ENCODE measurements around the gene KLK6. TPM values are rescaled to one million over a fixed set of nuclear protein-coding genes. Genes with fewer than 3 reads are reported as not detected.

Gene KLK6
- polyA plus RNA-seq, 4 donors, result 0.03 to 0.07 TPM; not detected in 2

DNA sequence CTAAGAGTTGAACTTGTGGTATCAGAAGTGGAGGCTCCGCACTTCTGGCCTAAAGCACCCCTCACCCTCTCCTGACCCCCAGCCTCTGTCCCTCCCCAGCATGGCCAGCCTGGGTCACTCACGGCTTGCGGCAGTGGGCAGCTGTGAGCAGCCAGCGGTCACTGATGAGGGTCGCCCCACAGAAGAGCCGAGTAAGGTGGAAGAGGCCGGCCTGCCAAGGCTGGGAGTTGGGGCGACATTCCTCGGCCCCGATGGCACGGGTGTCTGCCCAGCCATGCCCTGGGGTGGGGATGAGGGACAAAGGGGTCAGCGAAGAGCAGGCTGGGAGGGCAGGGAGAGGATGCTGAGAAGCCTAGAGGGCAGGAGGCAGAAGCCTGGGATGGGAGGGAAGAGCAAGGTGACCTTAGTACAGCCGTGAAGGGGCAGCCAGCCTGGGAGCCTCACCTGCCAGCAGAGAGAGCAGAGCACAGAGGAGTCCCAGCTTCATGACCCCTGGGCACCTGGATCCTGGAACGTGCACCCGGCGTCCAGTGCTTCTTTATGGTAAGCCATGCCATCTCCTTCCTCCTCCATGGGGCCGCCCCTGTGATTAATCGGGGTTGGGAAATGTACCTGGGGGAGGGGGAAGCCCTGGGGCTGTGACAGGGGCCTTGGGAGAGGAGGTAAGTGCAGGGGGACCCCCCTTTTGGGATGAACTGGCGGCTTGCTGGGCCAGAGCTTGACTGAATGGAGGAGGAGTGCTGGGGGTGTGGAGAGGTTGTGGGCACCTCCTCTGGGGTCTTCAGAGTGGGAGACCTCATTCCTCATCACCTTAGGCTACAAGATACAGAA is 39.9 kb upstream of the KLK6 start:
- DNase-seq (no peak), FAIRE-seq (no peak)
- Histone ChIP-seq H3K27me3 (ENCODE audit: control insufficient read depth in 3 of 3, insufficient read depth in 3 of 3, low read length in 3 of 3) (peaks cover 0 to 5% (median 0%) of the 10 kb centered on the region in 3 donors), H3K4me3 (ENCODE audit: low read depth in 1 of 3, low read length in 3 of 3) (no peak overlapping the region), H3K9me3 (ENCODE audit: control insufficient read depth in 2 of 2, insufficient read depth in 1 of 2, low read depth in 1 of 2, low read length in 1 of 2) (no peaks in the 10 kb centered on the region), H3K36me3 (ENCODE audit: control insufficient read depth in 3 of 3, insufficient read depth in 2 of 3, low read depth in 1 of 3, low read length in 3 of 3) (no peaks in the 10 kb centered on the region), H3K27ac (ENCODE audit: low read depth in 1 of 3, low read length in 2 of 3) (no peak overlapping the region), H3K4me1 (ENCODE audit: control insufficient read depth in 3 of 3, insufficient read depth in 2 of 3, low read depth in 1 of 3, low read length in 2 of 3) (no peaks in the 10 kb centered on the region)
- 67 to 75% (median 70%) methylated on average over 19 of the region's 19 CpGs for WGBS, 3 donors

DNA sequence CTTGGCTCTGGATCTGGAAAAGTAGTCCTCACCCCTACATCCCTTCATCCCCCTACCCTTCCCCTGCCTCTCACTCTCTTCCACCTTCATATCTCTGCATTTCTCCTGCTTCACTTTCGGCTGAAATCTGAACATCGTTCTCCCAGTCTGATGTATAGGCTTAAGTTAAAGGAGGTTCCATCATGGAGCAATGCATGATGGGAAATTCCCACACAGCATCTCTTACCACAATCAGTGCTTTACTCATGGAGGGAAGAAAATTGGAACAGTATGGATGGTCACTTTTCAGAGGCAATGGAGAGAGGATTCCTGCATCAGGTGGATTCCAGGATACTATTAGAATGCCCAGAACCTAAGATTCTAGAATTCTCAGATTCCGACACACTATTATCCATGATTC is 38.1 kb upstream of the KLK6 start:
- FAIRE-seq (no peak), DNase-seq (no peak)
- H3K4me3 ChIP-seq (ENCODE audit: low read depth in 1 of 3, low read length in 3 of 3), result no peak overlapping the region
- no peaks in the 10 kb centered on the region for H3K36me3 ChIP-seq (ENCODE audit: control insufficient read depth in 3 of 3, insufficient read depth in 2 of 3, low read depth in 1 of 3, low read length in 3 of 3)
- 84 to 95% (median 89%) methylated on average over 3 of the region's 3 CpGs for WGBS, 3 donors
- peaks cover 0 to 5% (median 1%) of the 10 kb centered on the region in 3 donors for H3K27me3 ChIP-seq (ENCODE audit: control insufficient read depth in 3 of 3, insufficient read depth in 3 of 3, low read length in 3 of 3)
- H3K27ac ChIP-seq (ENCODE audit: low read depth in 1 of 3, low read length in 2 of 3), result no peak overlapping the region
- peaks cover 0 to 3% of the 10 kb centered on the region in 2 donors for H3K9me3 ChIP-seq (ENCODE audit: control insufficient read depth in 2 of 2, insufficient read depth in 1 of 2, low read depth in 1 of 2, low read length in 1 of 2)
- H3K4me1 ChIP-seq (ENCODE audit: control insufficient read depth in 3 of 3, insufficient read depth in 2 of 3, low read depth in 1 of 3, low read length in 2 of 3), result no peaks in the 10 kb centered on the region

DNA sequence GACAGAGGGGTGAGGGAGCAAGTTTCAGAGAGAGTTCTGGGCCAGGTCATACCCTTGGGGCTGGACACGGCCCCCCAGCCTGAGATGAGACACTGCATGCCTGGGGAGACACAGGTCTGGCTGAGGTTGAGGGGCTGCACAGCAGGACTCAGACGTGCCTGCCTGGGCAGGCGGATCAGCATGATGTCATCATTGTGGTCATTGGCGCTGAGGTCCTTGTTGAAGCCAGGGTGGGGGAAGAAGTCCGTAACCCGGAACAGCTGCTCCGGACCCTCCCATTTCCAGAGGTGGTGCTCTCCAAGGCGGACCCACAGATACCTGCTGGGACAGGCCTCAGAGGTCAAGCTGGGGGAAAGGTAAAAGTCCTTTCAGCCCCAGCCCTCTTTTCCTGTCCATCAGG is 37.0 kb upstream of the KLK6 start:
- 54 to 66% (median 54%) methylated on average over 7 to 8 of the region's 8 CpGs for WGBS, 3 donors
- DNase-seq, result no peak
- Histone ChIP-seq H3K4me1 (ENCODE audit: control insufficient read depth in 3 of 3, insufficient read depth in 2 of 3, low read depth in 1 of 3, low read length in 2 of 3) (no peaks in the 10 kb centered on the region), H3K9me3 (ENCODE audit: control insufficient read depth in 2 of 2, insufficient read depth in 1 of 2, low read depth in 1 of 2, low read length in 1 of 2) (peaks cover 0 to 3% of the 10 kb centered on the region in 2 donors), H3K27ac (ENCODE audit: low read depth in 1 of 3, low read length in 2 of 3) (no peak overlapping the region), H3K36me3 (ENCODE audit: control insufficient read depth in 3 of 3, insufficient read depth in 2 of 3, low read depth in 1 of 3, low read length in 3 of 3) (no peaks in the 10 kb centered on the region), H3K27me3 (ENCODE audit: control insufficient read depth in 3 of 3, insufficient read depth in 3 of 3, low read length in 3 of 3) (peaks cover 0 to 8% (median 4%) of the 10 kb centered on the region in 3 donors), H3K4me3 (ENCODE audit: low read depth in 1 of 3, low read length in 3 of 3) (no peak overlapping the region)
- FAIRE-seq, result no peak

DNA sequence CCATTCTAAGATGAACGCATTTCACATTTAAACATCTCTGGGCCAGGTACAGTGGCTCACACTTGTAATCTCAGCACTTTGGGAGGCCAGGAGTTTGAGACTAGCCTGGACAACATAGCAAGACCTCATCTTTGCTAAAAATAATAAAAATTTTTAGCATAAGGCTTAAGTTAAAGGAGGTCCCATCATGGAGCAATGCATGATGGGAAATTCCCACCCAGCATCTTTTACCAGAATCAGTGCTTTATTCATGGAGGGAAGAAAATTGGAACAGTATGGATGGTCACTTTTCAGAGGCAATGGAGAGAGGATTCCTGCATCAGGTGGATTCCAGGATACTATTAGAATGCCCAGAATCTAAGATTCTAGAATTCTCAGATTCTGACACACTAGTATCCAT is 35.9 kb upstream of the KLK6 start:
- peaks cover 0 to 11% (median 11%) of the 10 kb centered on the region in 3 donors for H3K27me3 ChIP-seq (ENCODE audit: control insufficient read depth in 3 of 3, insufficient read depth in 3 of 3, low read length in 3 of 3)
- H3K4me3 ChIP-seq (ENCODE audit: low read depth in 1 of 3, low read length in 3 of 3), result no peak overlapping the region

GRCh38 chr19:51003316-51003715 is 33.9 kb upstream of the KLK6 start:
- no peaks in the 10 kb centered on the region for H3K36me3 ChIP-seq (ENCODE audit: control insufficient read depth in 3 of 3, insufficient read depth in 2 of 3, low read depth in 1 of 3, low read length in 3 of 3)
- DNase-seq (no peak), FAIRE-seq (no peak)
- H3K27ac ChIP-seq (ENCODE audit: low read depth in 1 of 3, low read length in 2 of 3), result no peak overlapping the region
- peaks cover 0 to 3% of the 10 kb centered on the region in 2 donors for H3K9me3 ChIP-seq (ENCODE audit: control insufficient read depth in 2 of 2, insufficient read depth in 1 of 2, low read depth in 1 of 2, low read length in 1 of 2)
- 73 to 80% (median 79%) methylated on average over 7 of the region's 7 CpGs for WGBS, 3 donors
- no peak overlapping the region for H3K4me3 ChIP-seq (ENCODE audit: low read depth in 1 of 3, low read length in 3 of 3)
- peaks cover 0 to 11% (median 11%) of the 10 kb centered on the region in 3 donors for H3K27me3 ChIP-seq (ENCODE audit: control insufficient read depth in 3 of 3, insufficient read depth in 3 of 3, low read length in 3 of 3)
- H3K4me1 ChIP-seq (ENCODE audit: control insufficient read depth in 3 of 3, insufficient read depth in 2 of 3, low read depth in 1 of 3, low read length in 2 of 3), result no peaks in the 10 kb centered on the region

More for the DNA sequence above, 35.9 kb upstream of the KLK6 start:
- WGBS, 3 donors, result 81 to 90% (median 88%) methylated on average over 1 of the region's 1 CpG
- Histone ChIP-seq H3K27ac (ENCODE audit: low read depth in 1 of 3, low read length in 2 of 3) (no peak overlapping the region), H3K36me3 (ENCODE audit: control insufficient read depth in 3 of 3, insufficient read depth in 2 of 3, low read depth in 1 of 3, low read length in 3 of 3) (no peaks in the 10 kb centered on the region), H3K9me3 (ENCODE audit: control insufficient read depth in 2 of 2, insufficient read depth in 1 of 2, low read depth in 1 of 2, low read length in 1 of 2) (peaks cover 0 to 3% of the 10 kb centered on the region in 2 donors), H3K4me1 (ENCODE audit: control insufficient read depth in 3 of 3, insufficient read depth in 2 of 3, low read depth in 1 of 3, low read length in 2 of 3) (no peaks in the 10 kb centered on the region)
- DNase-seq (no peak), FAIRE-seq (no peak)

DNA sequence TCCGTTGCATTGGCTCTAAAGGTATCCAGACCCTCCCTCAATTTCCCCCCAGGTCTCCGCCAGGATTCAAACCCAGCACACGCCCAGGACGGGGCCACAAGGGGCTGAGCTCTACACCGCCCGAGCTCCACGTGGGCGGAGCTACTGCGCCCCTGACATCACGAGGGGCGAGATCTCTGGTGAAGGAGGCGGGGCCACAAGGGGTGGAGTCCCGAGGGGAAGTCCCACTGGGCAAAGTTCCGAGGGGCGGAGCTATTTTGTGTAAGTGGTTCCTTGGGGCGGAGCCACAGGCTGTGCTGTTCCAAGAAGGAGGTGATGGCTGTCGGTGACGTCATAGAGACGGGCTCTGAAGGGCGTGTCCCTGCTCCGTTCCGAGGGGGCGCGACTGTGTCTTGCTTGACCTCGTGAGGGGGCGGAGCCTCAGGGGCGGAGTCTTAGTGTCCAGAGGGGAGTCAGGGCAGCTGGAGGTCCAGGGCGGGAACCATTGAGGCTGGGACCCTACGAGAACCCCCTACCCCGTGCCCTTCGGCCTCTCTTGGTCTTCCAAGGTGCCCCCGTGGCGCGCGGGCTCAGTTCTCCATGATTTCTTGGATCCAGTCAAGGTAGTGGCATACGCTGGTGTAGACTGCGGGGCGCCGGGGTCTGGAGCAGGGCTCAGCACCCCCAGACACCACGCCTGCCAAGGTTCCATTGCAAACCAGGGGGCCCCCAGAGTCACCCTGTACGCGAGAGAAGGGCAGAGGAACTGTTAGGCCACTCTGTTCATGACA is 33.3 kb upstream of the KLK6 start:
- Histone ChIP-seq H3K4me1 (ENCODE audit: control insufficient read depth in 3 of 3, insufficient read depth in 2 of 3, low read depth in 1 of 3, low read length in 2 of 3) (no peaks in the 10 kb centered on the region), H3K9me3 (ENCODE audit: control insufficient read depth in 2 of 2, insufficient read depth in 1 of 2, low read depth in 1 of 2, low read length in 1 of 2) (peaks cover 0 to 3% of the 10 kb centered on the region in 2 donors), H3K27me3 (ENCODE audit: control insufficient read depth in 3 of 3, insufficient read depth in 3 of 3, low read length in 3 of 3) (peaks cover 0 to 11% (median 11%) of the 10 kb centered on the region in 3 donors), H3K36me3 (ENCODE audit: control insufficient read depth in 3 of 3, insufficient read depth in 2 of 3, low read depth in 1 of 3, low read length in 3 of 3) (no peaks in the 10 kb centered on the region), H3K27ac (ENCODE audit: low read depth in 1 of 3, low read length in 2 of 3) (no peak overlapping the region), H3K4me3 (ENCODE audit: low read depth in 1 of 3, low read length in 3 of 3) (no peak overlapping the region)
- DNase-seq, result peak in 1 of 2 donors; percentile 10
- WGBS, 3 donors, result 46 to 64% (median 62%) methylated on average over 31 to 42 of the region's 42 CpGs
- no peak for FAIRE-seq

DNA sequence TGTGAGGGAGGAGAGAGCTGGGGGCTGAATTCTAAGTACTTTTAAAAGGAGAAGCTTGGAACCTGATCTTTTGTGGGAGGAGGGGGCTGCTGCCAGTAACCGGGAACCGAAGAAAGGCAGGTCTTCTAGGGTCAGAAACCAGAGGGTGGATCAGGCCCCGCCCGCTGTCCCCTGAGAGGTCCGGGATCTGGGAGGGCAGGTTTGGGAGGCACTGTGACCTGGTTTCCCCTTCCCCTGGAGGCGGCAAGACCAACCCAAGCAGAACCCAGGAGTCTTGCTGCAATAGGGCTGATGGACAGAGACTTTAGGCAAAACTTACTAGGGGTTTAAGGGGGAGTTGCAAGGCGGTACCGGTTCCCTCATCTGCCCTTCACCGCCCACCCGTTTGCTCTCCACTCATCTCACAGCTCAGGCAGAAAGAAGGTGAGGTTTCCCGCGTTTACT is 32.7 kb upstream of the KLK6 start:
- WGBS, 3 donors, result 36 to 58% (median 48%) methylated on average over 12 of the region's 12 CpGs
- DNase-seq (no peak), FAIRE-seq (no peak)
- no peaks in the 10 kb centered on the region for H3K4me1 ChIP-seq (ENCODE audit: control insufficient read depth in 3 of 3, insufficient read depth in 2 of 3, low read depth in 1 of 3, low read length in 2 of 3)
- no peak overlapping the region for H3K27ac ChIP-seq (ENCODE audit: low read depth in 1 of 3, low read length in 2 of 3)
- H3K27me3 ChIP-seq (ENCODE audit: control insufficient read depth in 3 of 3, insufficient read depth in 3 of 3, low read length in 3 of 3), result peaks cover 0 to 11% (median 11%) of the 10 kb centered on the region in 3 donors
- H3K36me3 ChIP-seq (ENCODE audit: control insufficient read depth in 3 of 3, insufficient read depth in 2 of 3, low read depth in 1 of 3, low read length in 3 of 3), result no peaks in the 10 kb centered on the region
- no peak overlapping the region for H3K4me3 ChIP-seq (ENCODE audit: low read depth in 1 of 3, low read length in 3 of 3)
- peaks cover 0 to 3% of the 10 kb centered on the region in 2 donors for H3K9me3 ChIP-seq (ENCODE audit: control insufficient read depth in 2 of 2, insufficient read depth in 1 of 2, low read depth in 1 of 2, low read length in 1 of 2)

DNA sequence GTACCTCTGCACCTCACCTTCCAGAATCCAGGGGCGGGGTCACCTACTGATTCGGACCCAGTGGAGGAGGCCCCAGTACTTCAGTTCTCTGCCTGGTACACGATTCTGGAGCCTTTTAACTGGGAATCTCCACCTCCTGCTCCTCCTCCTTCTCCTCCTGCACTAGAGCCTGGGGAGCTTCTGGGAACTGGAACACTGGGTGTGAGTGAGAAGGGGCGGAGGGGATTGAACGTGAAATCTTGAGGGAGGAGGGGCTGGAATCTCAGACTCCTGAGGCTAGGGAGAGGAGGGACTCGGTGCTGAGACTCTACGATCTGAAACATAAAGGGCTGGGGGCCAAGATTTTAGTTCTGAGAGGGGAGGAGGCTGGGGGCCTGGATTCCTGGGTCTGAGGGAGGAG is 32.1 kb upstream of the KLK6 start, which contains the start of gene KLK8:
Gene KLK8 (minus strand): TSS at position 90 of the 400 bp plus-strand sequence. CDS start 437 bp downstream, outside the sequence.
- Histone ChIP-seq H3K4me1 (ENCODE audit: control insufficient read depth in 3 of 3, insufficient read depth in 2 of 3, low read depth in 1 of 3, low read length in 2 of 3) (no peaks in the 10 kb centered on the region), H3K27me3 (ENCODE audit: control insufficient read depth in 3 of 3, insufficient read depth in 3 of 3, low read length in 3 of 3) (peaks cover 0 to 11% (median 11%) of the 10 kb centered on the region in 3 donors), H3K36me3 (ENCODE audit: control insufficient read depth in 3 of 3, insufficient read depth in 2 of 3, low read depth in 1 of 3, low read length in 3 of 3) (no peaks in the 10 kb centered on the region), H3K27ac (ENCODE audit: low read depth in 1 of 3, low read length in 2 of 3) (no peak within 1 kb of the TSS), H3K9me3 (ENCODE audit: control insufficient read depth in 2 of 2, insufficient read depth in 1 of 2, low read depth in 1 of 2, low read length in 1 of 2) (peaks cover 0 to 3% of the 10 kb centered on the region in 2 donors), H3K4me3 (ENCODE audit: low read depth in 1 of 3, low read length in 3 of 3) (no peak within 1 kb of the TSS)
- WGBS, 3 donors, result 27 to 41% (median 29%) methylated on average over 6 to 7 of the region's 7 CpGs
- FAIRE-seq (no peak), DNase-seq (no peak)

Data from small intestine (tissue), 7 donors.